HG03342 (cell line): Measurements from ENCODE around the gene DAZAP1.

Experiments used
- ATAC-seq: cut with Tn5 transposase; IDR thresholded peaks from one replicate; pipeline ENCODE4 v1.9.1; 2021; ENCODE audit warnings: mild to moderate bottlenecking, moderate library complexity; ENCODE audit not compliant: unreplicated experiment

The DAZAP1 gene

DNA sequence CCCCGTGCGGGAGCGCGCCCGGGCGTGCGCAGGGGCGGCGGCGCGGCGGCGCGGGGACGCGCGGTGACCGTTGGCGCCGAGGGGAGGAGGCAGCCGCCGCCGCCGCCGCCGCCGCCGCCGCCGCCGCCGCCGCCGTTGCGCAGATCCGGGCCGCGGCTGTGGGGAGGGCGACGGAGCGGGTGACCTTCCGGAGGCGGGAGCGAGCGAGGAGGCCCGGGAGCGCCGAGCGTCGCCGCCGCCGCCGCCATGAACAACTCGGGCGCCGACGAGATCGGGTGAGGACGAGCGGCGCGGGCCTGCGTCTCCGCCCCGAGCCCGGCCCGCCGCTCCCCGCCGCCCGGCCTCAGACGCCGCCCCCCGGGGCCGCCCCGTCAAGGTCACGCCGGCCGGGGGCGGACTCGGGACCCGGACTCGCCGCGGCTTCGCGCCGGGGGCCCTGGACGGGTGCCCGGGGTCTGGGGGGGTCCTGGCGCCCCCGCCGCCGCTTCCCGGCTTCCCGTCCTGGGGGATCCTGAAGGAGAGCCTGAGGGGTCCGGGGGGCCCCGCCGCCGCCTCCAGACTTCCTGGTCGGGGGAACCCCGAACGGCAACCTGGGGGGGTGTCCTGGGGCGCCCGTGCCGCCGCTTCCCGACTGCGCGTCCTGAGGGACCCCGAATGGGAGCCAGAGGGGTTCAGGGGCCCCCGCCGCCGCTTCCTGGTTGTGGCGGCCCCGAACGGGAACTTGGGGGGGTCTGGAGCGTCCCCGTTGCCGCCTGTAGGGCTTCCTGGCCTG lies at the start of gene DAZAP1:
TSS of gene DAZAP1 (plus strand) at position 59 of the 772 bp plus-strand sequence. CDS start at position 247, 188 bp downstream.
- peak; percentile 32 for ATAC-seq

DNA sequence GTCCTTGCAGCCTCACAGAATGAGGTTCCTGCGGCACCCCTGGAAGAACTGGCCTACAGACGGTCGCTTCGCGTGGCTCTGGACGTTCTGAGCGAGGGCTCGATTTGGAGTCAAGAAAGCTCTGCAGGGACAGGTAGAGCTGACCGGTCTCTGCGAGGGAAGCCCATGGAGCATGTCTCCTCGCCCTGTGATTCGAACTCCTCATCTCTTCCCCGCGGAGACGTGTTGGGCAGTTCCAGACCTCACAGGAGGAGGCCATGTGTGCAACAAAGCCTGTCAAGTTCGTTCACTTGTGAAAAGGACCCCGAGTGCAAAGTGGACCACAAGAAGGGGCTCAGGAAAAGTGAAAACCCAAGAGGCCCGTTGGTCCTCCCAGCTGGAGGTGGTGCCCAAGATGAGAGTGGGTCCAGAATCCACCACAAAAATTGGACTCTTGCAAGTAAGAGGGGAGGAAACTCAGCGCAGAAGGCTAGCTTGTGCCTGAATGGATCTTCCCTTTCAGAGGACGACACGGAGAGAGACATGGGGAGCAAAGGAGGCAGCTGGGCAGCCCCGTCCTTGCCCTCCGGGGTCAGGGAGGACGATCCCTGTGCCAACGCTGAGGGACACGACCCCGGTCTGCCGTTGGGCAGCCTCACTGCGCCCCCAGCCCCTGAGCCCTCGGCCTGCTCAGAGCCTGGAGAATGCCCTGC lies 47.1 kb upstream of the DAZAP1 start:
- no peak for ATAC-seq

DNA sequence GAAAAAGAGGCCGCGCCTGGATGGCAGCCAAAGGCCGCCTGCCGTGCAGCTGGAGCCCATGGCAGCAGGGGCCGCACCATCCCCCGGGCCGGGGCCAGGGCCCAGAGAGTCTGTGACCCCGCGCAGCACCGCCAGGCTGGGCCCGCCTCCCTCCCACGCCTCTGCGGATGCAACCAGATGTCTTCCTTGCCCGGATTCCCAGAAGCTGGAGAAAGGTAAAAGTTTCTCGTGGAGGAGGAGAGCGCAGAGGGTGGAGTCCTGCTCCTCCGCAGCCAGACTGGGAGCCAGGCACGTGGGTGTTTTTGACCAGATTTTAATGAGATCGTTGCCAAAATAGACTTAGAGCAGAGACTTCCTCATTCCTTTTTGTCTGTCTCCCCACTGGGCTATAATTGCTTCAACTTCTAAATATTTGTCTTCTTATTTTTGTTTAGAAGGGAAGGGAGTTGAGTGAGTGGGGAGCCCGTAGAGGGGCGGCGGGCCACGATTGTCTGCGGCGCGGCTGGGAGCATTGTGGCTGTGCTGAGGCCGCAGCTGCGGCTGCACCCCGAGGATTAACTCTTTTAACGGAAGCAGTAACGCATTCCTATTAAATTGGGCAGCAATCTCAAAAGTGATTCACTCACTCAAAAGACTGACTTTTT lies 46.4 kb upstream of the DAZAP1 start:
- no peak for ATAC-seq

DNA sequence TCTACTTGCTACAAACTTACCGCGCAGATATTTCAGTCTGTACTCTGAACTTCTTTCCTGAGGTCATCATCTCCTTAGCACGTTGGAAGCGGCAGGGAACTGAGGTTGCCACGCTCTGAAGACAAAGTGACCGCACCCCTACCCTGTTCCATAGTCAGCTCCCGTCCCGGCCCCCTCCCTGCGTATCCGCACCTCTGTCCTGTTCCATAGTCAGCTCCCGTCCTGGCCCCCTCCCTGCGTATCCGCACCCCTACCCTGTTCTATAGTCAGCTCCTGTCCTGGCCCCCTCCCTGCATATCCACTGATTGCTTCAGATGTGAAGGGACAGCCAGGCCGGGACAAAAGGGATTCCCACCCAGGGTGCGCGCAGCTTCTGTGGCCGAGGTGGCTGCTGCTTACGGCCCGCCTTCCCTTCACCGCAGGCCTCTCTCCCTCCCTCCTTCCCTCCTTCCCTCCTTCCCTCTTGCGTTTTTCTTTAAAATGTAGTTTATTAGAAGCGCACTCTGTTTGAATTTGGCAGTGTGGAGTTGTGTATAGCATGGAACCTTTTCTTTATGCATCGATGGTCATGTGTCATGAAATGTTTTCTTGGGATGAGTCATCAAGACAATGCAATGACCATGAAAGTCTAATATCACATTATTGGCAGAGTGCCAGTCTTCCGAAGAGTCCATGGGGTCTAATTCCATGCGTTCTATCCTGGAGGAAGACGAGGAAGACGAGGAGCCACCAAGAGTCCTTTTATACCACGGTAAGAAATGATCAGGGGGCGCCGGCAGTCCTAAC lies 45.6 kb upstream of the DAZAP1 start:
- no peak for ATAC-seq

DNA sequence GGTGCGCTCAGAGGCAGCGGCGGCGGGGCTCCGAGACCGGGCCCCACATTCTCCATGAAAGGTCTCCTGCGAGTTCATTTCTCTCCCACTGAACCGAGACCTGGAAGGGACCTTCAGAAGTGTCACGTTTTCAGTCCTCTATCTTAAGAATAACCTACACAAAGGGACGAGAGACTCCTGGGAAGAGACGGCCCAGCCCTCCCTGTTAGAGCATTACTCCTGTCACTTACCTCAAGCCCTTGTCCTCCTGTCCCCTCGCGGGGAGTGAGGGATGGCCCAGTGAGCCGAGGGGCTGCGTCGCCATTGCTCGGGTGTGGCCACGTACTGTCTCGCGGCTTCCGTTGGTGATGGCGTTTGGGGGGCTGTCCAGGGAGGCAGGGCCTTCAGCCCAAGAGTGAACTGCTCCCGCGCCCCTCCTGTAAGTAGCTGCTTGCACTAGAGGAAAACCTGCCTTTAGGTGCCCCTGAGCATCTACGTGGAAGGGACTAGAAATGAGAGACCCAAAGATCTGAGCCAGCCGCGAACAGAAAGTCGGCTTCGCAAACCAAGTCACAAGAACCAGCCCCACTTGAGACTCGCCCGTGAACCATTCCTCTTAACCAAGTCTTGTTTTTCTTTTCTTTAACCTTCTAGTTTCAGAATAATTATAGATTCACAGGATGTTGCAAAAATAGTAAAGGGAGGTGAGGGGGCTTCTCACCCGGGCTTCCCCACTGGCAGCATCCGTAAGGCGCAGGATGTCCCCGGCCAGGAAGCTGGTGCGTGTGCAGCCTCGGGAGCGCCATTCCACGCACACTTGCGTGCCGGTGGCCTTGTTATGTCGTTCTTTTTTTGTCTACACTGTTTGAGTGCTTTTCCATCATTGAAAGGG lies 44.8 kb upstream of the DAZAP1 start:
- ATAC-seq: no peak

DNA sequence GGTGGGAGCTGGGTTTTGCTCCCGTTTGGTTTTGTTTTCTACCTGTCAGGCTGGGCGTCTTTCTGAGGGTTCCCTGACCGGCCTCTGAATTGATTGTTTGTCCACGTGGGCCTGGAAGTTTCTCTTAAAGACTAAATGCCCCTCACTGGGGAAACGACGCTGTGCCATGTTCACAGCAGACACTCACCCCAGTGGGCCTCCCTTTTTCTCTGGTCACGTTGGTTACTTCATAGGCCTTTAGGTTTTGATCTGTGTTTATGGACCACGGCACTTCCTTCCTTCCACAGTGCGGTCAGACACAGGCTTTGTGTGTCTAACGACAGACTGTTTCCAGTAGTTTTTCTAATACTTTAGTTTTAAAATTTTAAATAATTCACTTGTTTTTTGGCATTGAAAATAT lies 43.8 kb upstream of the DAZAP1 start:
- no peak for ATAC-seq

DNA sequence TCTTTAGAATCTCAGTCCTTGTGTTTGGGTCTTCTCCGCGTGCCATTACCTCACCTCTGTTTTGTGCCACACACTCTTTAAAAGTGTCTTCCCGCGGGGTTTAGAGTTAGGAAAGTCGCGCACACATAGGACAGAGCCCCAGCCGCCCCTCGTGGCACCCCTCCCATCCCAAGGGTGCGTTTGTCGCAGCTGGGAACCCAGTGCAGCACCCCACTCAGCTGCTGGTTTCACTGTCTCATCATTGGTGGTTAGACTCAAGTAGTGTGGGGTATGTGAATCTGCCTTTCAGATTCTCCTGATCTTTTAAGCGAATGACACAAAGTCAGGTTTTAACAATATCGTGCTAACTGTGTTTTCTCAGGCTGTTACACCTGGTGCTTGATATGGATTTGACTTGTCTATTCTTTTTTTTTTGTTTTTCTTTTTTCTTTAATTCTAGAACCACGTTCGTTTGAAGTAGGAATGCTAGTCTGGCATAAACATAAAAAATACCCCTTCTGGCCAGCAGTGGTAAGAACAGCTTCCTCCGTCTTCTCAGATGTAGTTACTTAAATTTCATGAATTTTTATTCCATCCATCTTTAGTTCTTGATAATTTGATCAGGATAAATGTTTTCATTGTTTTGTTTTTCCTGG lies 43.2 kb upstream of the DAZAP1 start:
- ATAC-seq: no peak

DNA sequence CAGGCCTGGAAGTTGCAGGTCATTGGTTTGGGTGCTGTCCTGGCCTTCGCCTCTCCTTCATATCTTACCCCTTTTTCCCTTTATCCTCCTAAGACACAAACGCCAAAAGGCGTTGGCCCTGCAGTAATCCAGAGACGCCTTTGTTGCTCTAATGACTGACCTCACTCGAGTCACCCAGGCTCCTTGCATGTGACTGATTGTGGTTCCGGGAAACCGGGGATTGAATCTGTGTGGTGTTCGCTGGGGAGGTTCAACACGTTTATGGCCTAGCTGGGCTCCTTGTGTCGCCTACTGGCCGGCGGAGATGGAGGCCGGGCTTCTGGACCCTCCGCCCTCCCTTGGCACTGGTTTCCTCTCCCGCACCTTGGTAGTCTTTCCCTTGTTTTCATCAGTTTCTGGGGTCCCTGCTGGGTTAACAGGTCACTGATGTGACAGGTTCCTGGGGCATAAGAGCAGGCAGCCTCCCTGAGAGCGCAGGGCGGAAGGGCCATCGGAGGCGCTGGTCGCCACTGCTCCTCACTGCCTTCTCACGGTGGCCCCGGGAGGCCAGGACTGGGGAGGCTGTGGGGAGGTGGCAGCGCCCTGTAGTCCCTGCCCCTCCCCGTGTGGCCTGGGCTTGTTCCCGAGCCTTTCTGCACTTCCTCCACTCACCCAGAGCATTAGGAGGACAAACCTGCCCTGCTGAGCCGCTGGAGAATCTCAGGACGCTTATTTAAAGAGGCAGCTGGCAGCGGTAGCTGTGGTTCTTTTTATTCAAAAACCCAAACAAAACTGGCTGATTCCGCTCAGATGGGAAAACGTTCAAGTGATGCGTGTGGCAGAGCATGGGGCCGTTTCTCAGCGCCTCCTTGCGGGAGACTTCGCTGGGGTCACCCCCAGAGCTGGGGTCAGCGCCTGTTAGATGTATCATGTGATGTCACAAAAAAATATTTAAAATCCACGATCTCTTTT lies 41.8 kb upstream of the DAZAP1 start:
- no peak for ATAC-seq

DNA sequence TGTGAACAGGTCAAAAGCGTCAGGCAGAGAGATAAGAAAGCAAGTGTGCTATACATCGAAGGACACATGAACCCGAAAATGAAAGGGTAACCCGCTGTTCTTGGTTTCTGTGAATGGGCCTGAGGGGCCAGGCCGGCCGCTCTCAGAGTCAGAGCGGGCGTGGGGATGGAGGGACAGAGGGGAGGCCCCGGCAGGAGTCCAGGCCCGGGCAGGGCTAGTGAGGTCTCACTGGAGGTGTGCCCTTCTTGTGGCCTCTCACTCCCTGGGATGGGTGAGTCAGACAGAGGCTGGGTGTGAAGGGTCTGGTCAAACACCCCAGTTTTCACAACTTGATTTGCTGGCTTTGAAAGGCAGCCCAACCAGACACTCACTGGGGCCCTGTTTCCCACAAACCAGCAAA lies 41.1 kb upstream of the DAZAP1 start:
- no peak for ATAC-seq

DNA sequence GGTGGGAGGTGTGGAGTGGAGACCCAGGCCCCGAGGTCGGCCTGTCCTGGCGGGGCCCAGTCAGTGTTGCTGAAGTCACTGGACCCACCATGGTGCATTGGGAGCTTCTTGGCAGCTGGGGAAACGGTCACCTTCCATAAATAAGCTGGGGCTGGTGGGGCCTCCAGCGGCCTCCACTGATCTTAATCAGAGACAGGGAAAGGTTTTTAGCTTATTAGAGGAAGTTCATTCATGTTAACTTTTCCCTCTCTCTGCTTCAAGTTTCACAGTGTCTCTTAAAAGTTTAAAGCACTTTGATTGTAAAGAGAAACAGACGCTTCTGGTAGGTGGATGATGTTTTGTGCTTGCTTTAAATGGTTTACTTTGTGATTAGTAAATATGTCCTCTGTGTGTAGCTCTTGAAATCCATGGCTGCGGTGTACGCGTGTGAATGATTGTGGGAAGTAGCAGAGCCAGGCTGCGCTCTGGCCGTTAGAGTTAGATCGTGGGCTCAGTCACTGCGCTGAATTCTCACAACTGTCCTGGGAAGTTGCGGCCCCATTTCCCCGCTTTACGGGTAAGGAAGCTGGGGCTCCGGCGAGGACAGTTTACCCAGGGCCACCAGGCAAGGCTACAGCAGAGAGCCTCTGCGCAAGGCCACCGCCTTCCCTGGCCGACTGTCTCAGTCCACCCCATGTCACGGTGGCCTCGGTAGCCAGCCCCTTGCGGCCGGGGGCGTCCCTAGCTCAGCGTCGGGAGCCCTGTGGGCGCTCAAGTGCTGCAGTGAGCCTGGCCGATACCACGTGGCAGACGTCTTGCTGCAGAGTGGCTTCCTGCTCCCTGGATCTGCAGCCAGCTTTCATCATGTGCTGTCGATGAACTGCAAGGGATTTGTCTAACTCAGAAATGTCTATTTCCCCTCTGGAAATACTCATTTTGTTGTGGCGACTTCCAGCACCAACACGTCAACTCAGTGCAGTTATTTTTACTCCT lies 40.2 kb upstream of the DAZAP1 start:
- ATAC-seq: no peak

DNA sequence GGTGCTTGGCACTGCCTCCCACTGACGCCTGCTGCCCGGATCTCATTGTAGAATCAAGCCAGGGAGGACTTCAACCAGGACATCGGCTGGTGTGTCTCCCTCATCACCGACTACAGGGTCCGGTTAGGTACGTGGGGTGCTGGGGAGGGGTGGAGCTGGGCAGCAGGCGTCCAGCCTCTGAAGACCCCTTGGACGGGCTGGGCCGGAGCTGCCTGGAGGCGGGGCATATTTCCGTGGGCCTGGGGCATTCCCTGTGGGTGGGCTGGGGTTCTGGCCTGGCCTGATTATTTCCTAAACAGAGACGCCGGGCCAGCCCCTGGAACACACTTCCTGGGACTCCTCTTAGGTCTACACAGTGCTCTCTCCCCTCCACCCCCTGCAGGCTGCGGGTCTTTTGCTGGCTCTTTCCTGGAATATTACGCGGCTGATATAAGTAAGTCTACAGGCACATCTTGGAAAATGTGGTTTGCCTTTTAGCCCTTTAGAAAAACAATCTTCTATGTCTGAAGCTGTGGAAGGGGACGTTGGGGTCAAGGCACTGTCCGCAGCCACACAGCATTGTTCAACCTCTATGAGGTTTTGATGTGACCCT lies 38.1 kb upstream of the DAZAP1 start:
- ATAC-seq: no peak

DNA sequence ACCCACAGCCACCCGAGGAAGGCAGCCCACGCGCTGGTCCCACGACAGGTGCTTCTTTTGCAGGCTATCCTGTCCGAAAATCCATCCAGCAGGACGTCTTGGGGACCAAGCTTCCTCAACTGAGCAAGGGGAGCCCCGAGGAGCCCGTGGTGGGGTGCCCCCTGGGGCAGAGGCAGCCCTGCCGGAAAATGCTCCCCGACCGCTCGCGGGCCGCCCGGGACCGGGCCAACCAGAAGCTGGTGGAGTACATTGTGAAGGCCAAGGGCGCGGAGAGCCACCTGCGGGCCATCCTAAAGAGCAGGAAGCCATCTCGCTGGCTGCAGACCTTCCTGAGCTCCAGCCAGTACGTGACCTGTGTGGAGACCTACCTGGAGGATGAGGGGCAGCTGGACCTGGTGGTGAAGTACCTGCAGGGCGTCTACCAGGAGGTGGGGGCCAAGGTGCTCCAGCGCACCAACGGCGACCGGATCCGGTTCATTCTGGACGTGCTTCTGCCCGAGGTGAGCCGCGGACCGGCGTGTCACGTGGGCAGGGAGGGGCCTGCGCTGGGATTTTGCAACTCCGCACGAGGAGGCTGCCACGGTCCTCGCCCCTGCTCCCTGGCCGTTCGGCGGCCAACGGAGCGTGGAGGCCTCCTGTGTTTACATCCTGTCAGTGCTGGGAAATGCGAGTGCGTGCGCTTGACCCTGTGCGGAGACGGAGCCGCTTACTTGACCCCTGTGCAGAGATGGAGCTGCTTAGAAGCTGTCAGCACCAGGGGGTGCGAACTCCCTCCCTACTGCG lies 36.6 kb upstream of the DAZAP1 start:
- no peak for ATAC-seq

DNA sequence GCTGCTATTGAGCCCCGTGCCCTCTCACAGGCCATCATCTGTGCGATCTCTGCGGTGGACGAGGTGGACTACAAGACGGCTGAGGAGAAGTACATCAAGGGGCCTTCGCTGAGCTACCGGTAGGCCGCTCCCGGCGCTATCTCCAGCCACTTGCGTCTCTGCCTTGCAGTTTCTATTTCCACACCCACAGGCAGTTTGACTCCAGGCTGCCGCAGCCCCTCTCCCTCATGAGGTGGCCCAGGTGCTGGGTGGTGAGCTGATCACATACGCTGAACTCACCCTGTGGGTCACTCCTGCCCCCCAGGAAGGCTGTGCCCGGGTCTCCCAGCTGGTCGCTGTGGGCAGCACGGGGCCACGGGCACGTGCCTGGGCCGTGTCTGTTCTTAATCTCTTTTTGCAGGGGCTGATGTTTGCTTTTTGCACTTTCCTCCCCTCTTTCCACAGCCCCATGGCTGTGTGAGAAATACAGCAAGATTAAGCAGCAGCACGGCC lies 34.3 kb upstream of the DAZAP1 start:
- ATAC-seq: no peak

DNA sequence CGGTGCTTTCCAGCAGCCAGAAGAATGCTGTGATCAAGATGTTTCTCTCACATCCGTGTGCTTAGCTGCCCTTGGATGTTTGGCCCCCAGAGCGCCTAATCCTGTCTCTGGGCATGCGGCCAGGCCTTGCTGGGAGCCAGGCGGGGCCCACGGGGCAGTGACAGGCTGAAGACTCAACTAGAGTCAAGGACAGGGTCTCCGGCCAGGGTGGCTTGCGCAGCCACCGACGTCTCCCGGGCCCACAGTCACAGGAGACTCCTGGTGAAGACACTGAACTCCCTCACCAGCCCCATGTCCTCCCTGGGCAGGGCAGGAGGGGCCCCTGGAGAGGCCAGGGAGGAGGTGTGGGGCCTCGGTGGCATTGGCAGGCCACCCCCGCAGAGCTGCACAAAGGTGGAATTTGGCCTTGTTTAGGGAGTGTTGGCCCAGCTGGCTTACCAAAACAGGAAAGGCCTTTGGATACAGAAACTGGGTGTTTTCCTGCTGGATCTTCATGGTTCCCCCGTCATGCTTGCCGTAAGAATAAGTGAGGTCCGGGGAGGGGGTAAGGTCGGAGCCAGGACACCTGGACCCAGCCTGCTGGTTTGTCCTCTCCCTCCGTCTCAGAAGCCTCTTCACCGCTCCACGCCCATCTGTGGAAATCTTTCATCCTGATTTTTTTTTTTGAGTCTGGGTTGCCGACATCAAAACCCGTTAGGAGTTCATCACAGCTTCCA lies 33.7 kb upstream of the DAZAP1 start:
- no peak for ATAC-seq

DNA sequence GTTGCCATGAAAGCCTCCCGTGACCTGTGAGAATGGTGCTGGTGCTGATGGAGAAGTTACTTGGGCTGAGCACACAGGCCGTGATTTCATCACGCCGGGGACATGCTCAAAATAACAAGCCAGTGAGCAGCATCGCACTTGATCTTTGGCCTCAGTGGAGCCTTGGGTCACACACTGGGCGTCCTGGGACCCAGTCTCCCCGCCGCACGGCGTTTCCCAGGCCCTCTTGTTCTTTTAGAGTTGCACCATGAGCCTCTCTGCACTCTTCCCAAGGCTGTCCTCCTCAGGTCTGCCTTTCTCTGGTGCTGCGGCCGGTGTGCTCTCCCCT lies 33.2 kb upstream of the DAZAP1 start:
- no peak for ATAC-seq

DNA sequence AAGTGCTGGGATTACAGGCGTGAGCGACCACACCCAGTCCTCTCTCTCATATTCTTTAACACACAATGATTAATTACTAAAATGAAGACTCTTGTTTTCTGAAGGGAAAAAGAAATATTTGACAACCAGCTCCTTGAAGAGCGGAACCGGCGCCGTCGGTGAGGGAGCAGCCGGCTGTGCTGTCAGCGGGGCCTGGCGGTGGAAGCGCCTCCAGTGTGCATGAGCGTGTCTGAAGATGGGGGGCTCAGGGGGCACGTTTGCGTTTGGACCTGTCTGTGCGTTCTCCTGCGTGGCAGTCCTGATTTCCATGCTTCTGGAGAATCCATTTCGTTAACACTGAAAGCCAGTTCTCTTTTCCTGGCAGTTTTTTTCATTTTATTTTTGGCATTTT lies 31.0 kb upstream of the DAZAP1 start:
- no peak for ATAC-seq
